GM21360 (cell line): ENCODE results near the gene HOXB13.

Experiments
- ATAC-seq: cut with Tn5 transposase; IDR thresholded peaks from one replicate; pipeline ENCODE4 v1.9.1; 2021; ENCODE audit warnings: mild to moderate bottlenecking, moderate library complexity; ENCODE audit not compliant: unreplicated experiment

Gene HOXB13

DNA sequence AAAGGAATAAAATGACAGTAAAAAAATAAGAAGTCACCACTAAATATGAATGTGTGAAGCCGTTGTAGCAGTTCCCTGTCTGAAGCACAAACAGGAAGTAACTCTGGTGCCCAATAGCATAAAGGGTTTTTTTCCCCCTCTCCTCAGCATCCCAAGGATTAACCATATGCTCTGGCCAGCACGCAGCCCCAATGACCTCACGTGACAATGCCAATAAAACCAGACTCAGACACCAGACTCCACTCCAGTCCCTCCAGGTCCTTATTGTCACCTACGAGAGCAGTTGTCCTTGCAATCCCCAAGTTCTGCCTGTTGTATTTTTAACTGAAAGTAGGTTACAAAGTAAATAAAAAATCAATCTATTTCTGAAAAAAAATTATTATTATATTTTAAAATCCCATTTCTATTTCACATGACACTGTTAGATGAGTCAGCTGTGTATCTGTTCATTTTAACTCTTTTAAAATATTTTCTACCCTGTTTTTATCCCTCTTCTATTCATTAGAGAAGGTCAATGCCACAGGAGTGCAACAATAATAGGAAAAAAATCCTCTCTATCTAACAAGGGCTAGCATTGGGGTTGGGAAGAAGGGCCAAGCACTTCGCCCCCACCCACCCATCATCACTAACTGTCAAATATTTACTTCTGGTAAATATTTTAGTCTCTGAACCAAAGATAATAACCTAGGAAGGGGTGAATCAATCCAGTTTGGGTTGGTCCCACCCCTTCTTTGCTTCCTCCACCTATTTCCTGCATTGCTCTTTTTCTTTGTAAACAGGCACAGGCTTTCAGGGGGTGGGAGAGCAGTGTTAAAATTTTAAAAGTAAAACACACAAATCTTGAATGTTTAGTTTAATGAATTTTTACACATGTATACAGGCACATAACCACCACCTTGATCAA lies 12.8 kb downstream of the HOXB13 start:
- ATAC-seq: no peak

DNA sequence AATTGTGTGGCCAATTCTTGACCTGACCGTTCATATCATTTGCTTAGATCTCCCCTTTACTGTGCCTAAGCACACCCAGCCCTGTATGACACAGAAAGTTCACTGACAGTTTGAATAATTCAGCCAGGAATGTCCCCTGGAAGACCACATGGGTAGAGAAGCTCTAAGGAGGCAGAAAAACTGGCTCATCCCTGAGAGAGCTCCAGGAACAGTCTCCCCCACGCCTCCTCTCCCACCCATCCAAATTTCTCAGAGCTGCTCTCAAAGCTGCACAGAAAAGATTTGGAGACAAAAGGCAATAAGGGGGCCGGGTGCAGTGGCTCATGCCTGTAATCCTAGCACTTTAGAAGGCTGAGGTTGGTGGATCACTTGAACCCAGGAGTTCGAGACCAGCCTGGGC lies 17.4 kb downstream of the HOXB13 start:
- no peak for ATAC-seq

DNA sequence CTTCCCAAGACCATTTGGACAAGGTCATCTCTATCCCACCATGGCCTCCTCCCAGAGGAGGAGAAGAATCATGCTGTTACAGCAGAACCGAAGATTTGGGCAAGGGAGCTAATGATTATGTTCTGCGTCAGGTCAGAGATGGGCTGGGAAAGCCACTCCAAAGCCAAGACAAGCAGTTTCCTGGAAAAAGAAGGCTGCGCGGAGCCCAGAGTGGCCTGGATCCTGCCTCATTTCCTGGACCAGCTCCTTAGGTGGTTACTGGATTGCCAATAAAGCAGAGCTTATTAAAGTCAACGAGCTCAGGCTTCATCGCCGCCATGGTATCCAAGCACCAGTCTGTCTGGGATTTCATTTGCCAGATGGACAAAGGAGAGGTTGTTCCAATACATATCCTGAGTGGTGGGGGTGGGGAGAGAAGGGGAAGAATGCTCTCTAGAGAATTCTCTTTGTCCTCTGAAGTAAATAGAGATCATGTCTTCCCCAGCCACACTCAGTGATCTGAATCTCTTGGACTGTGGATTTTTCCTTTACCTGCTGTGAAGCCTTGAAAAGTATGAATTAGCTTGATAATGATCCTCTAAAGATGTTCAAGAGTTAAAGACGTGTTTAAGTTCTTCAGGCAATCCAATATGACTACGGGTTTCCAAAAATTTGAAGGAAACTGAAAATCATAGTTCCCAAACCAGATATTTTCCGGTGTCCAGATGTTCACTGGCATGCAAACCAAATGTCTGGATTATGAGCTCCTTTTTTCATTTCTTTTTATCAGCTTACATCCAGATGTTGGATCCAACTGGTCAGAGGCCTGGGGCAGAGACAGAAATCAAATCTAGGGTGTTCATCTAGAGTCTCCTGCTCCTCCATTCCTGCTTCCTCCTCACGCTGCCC lies 23.9 kb downstream of the HOXB13 start:
- ATAC-seq: no peak

DNA sequence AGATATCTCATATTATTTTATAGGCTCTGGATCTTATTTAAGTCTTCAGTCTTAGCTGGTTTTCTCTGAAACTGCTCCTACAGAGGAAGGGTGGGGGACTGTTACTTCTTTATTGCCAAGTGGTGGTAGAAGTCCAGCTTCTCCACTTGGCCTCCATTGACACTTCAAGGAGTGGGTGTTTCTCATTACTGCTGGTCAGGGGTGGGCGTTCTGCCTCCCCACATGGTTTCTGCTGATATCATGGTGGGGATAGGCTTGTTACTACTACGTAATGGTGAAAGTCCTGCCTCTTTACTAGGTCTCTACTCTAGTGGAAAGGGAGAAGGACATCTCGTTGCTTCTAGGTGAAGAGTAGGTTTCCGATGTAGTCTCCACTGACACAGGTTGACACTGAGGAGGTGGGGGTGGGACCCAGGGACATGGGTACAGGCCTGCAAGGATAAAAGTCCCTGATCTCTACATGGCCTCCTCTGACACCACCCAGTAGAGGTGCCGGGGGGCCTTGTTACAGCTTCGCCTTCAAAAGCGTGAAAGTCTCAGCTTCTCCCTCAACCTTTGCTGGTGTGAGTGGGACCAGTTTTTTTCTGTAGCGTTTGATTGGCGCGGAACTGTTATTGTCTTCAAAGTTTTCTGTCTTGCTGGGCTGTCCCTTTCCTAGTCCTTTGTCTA lies 26.6 kb downstream of the HOXB13 start:
- no peak for ATAC-seq

DNA sequence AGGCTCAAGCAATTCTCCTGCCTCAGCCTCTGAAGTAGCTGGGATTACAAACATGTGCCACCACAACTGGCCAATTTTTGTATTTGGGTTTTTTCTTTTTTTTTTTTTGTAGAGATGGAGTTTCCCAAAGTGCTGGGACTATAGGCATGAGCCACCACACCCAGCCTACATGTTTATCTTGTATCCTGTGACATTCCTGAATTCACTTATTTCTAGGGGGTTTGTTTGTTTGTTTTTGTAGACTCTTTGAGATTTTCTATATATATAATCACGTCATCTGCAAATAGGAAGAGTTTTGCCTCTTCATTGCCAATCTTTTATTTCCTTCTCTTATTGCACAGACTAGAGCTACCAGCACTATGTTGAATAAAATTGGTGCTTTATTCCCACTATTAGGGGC lies 35.4 kb downstream of the HOXB13 start:
- ATAC-seq: no peak

DNA sequence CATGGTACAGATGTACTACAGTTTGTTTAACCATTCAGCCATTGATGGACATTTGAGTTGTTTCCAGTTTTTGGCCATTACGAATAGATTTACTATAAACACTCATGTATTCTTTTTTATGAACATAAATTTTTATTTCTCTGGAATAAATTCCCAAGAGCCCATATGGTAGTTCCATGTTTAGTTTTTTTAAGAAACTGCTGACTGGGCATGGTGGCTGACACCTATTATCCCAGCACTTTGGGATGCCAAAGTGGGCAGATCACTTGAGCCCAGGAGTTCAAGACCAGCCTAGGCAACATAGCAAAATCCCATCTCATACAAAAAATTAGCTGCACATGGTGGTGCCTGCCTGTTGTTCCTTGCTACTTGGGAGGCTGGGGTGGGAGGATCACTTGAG lies 36.5 kb downstream of the HOXB13 start:
- no peak for ATAC-seq

DNA sequence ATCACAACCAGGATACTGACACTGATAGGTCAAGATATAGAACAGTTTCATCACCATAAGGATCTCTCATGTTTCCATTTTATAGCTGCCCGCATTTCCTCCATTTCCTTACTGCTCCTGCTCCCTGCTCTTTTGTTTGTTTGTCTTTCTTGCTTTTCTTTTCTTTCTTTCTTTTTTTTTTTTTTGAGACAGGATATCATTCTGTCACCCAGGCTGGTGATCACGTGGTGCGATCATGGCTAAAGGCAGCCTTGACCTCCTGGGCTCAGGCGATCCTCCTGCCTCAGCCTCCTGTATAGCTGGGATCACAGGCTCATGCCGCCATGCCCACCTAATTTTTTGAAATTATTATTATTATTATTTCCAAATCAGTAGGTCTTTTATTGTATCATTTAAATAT lies 37.9 kb downstream of the HOXB13 start:
- no peak for ATAC-seq

DNA sequence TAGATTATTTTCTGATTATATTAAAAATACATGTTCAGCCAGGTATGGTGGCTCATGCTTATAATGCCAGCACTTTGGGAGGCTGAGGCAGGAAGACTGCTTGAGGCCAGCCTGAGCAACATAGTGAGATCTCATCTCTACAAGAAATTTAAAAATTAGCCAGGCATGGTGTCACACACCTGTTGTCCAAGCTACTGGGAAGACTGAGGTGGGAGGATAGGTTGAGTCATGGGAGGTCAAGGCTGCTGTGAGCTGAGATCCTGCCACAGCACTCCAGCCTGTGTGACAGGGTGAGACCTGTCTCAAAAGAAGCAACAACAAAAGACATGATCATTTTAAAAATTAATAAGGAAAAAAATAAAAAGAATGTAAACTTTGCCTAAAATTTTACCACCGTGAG lies 46.9 kb downstream of the HOXB13 start:
- no peak for ATAC-seq

DNA sequence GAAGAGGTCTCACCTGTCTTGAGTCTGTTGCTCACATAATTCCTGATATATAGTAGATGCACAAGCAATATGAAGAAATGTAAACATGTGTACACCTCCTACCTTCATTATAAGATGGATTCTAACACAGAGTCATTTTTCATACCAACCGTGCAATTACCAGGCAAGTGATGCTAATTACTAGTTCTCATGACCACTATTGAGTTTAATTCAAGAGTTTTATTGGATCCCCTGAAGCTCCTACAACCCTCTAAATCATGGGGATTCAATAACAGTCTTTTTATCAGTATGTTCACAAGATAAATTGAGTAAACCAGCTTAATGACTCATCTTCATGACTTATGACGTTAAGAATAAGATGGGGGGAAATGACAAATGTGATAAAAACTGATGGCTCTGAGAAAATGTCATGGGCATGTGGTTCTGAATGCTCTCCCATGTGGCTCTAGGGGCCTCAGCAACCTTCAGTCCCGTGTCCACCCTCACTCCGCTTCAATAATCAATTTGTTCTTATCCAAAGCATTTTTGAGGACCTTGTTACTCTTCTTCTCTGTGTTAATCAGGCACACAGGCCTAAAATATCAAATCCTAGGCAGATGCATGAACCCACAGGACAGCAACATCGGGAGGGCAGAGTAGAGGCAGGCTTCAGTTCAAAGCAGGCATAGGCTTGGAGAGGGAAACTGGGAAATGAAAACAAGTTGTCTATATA lies 49.0 kb downstream of the HOXB13 start:
- no peak for ATAC-seq

DNA sequence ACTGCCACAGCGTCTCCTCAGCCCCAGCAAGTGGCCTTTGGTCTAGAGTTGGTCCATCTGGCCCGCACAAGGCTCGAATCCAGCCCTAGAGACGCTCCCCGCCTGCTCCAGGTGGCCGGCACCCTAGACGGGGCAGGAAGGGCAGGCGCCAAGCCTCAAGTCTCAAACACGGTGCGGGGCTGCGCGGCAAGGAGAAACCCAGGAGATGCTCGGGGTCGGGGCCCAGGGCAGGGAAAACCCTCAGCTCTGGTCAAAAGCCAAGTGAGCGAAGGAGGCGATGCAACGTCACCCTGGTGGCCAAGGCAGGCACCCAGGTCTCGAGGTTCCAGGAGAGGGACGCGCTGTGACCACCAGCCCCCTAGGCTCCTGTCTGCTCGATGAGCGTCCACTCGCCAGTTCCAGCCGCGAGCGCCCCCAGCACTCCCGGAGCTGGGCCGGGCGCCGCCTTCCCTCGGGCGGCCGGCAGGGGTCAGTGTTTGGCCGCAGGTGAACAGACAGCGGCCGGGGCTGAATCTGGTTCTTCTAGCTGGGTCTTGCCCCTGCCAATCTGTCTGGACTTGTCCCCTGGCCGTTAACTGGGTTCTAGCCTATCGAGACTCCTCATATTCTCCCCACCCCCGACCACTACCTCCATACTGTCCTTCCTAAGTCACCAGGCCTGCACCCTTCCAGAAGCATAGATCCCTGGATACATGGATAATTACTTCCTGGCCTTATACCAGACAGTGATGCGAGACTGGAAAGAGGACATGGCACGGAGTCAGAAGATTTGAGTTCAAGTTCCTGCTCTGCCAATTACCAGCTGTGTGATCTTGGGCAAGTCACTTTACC lies 50.2 kb downstream of the HOXB13 start:
- no peak for ATAC-seq

DNA sequence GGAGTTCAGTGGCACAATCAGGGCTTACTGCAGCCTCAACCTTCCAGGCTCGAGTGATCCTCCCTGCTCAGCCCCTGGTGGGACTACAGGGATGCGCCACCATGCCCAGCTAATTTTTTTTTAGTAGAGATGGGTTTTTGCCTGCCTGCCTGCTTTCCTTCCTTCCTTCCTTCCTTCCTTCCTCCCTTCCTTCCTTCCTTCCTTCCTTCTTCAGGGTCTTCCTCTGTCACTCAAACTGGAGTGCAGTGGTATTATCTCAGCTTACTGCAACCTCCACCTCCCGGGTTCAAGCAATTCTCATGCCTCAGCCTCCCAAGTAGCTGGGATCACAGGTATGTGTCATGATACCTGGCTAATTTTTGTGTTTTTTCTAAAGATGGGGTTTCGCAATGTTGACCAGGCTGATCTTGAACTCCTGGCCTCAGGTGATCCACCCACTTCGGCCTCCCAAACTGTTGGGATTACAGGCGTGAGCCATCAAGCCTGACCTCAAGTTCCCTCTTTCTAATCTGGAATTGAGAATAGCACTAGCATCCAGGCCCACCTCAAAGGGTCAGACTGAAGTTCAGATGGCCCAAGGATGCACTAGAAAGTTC lies 51.5 kb downstream of the HOXB13 start:
- ATAC-seq: no peak
